Ectodermal cell (in vitro differentiated cells): ENCODE measurements around the gene SNCG.
"Not testable (repeated sequence)": the region's sequence is repeated elsewhere in the genome, so short reads cannot be mapped to it uniquely, and the experiment has no call there.

ENCODE experiments used
- H3K27ac ChIP-seq: 2 replicates; pipeline ENCODE4 v1.7.0; 2013; ENCODE audit warnings: mild to moderate bottlenecking, low read depth, low read length; ENCODE audit not compliant: insufficient read depth, poor library complexity, severe bottlenecking
- H3K27me3 ChIP-seq: 2 replicates; pipeline ENCODE4 v1.7.0; 2013; ENCODE audit warnings: mild to moderate bottlenecking, low read length; ENCODE audit not compliant: insufficient read depth, control insufficient read depth, poor library complexity, severe bottlenecking
- H3K36me3 ChIP-seq: one replicate; pipeline ENCODE4 v1.7.0; 2013; ENCODE audit warnings: low read length; ENCODE audit not compliant: control insufficient read depth, insufficient read depth
- H3K4me1 ChIP-seq: one replicate; pipeline ENCODE4 v1.7.0; 2013; ENCODE audit warnings: low read length; ENCODE audit not compliant: control insufficient read depth, insufficient read depth
- H3K4me3 ChIP-seq: 2 replicates; pipeline ENCODE4 v1.7.0; 2013; ENCODE audit warnings: low read depth, low read length, control low read depth; ENCODE audit not compliant: insufficient read depth
- H3K9me3 ChIP-seq: 2 replicates; pipeline ENCODE4 v1.7.0; 2013; ENCODE audit warnings: mild to moderate bottlenecking, low read length, moderate library complexity; ENCODE audit not compliant: control insufficient read depth
- WGBS, 2 experiments: methylation state at CpG; one replicate each; pipeline ENCODE4 v1.1.7; 2013; ENCODE audit warnings: missing lambda C conversion rate in 2 of 2; 5-methylcytosine and 5-hydroxymethylcytosine counted together

The SNCG gene

DNA sequence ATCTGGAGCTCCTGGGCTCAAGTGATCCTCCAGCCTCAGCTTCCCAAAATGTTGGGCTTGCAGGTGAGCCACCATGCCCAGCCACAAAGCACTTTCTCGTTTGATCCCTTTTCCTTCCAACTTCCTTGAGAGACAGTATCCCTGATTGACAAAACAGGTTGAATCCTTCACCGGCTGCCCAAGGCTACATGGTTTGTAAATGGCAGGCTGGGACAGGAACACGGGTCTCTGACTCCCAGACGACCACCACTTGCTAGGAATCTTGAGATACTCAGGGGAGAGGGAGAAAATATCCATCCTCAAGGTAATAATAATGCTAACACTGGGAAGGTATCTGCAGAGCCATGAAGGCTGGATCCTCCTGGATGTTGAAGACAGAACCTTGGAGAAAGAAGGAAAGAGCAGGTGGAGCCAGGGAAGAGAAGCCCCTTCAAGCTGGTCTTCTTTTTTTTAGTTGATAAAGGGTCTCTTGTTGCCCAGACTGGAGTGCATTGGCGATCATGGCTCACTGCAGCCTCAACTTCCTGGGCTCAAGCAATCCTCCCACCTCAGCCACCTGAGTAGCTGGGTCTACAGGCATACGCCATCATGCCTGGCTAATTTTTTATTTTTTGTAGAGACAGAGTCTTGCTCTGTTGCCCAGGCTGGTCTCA, 20.8 kb upstream of the SNCG start:
- no peaks in the 10 kb centered on the region for H3K27me3 ChIP-seq
- no peaks in the 10 kb centered on the region for H3K36me3 ChIP-seq
- H3K4me3 ChIP-seq: no peak overlapping the region
- H3K9me3 ChIP-seq: no peaks in the 10 kb centered on the region
- H3K27ac ChIP-seq: no peak overlapping the region
- WGBS, 2 experiments: 84% methylated on average over 6 of the region's 6 CpGs
- no peaks in the 10 kb centered on the region for H3K4me1 ChIP-seq

GRCh38 chr10:86938260-86938659, 20.1 kb upstream of the SNCG start:
- no peaks in the 10 kb centered on the region for H3K9me3 ChIP-seq
- H3K36me3 ChIP-seq: no peaks in the 10 kb centered on the region
- no peak overlapping the region for H3K27ac ChIP-seq
- no peaks in the 10 kb centered on the region for H3K27me3 ChIP-seq
- no peaks in the 10 kb centered on the region for H3K4me1 ChIP-seq
- 92 to 95% methylated on average over 2 of the region's 2 CpGs for WGBS, 2 experiments
- no peak overlapping the region for H3K4me3 ChIP-seq

DNA sequence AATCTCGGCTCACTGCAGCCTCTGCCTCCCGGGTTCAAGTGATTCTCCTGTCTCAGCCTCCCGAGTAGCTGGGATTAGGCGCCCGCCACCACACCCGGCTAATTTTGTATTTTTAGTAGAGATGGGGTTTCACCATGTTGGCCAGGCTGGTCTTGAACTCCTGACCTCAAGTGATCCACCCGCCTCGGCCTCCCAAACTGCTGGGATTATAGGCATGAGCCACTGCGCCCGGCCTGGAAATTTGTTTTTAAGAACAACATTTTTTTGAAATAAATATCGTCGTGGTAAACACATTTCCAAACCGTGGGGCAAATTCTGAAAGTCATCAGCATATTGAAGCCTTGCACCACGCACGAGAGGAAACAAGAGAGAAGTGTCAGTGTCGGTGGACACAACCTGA, 18.3 kb upstream of the SNCG start:
- not testable (repeated sequence) for H3K4me3 ChIP-seq, H3K27ac ChIP-seq, H3K4me1 ChIP-seq, H3K36me3 ChIP-seq, H3K27me3 ChIP-seq, H3K9me3 ChIP-seq
- 90 to 97% methylated on average over 16 of the region's 16 CpGs for WGBS, 2 experiments

DNA sequence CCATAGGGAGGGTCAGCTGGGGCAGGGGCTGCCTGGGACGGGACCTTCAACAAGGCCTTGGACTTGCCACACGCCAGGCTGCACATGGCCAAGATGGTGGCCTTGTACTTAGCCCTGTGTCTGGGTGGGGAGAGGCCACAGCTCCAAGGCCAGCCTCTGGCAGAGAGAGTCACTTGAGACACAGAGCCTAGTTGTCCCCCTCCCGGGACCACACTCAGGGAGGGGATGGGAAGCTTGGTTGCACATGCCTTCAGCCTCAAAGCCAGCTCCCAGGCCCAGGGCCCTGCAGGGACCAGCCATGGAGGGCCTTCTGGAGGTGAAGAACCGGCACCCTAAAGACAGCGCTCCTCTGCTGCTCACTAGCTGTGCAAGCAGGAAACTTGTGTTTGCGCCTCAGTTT, 17.7 kb upstream of the SNCG start:
- H3K4me3 ChIP-seq: no peak overlapping the region
- peaks cover 3% of the 10 kb centered on the region for H3K4me1 ChIP-seq
- WGBS, 2 experiments: 80 to 81% methylated on average over 6 of the region's 6 CpGs
- no peaks in the 10 kb centered on the region for H3K9me3 ChIP-seq
- no peaks in the 10 kb centered on the region for H3K27me3 ChIP-seq
- no peak overlapping the region for H3K27ac ChIP-seq
- no peaks in the 10 kb centered on the region for H3K36me3 ChIP-seq

DNA sequence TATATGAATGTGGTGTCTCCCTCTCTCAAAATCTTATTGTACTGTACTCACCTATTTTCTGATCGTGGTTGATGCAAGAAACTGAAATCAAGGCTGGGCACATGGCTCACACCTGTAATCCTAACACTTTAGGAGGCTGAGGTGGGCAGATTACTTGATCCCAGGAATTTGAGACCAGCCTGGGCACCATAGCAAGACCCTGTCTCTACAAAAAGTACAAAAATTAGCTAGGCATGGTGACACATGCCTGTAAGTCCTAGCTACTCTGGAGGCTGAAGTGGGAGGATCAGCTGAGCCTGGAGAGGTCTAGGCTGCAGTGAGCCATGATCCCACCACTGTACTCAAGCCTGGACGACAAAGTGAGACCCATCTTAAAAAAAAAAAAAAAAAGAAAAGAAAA, 17.0 kb upstream of the SNCG start:
- H3K27ac ChIP-seq: no peak overlapping the region
- H3K27me3 ChIP-seq: no peaks in the 10 kb centered on the region
- no peaks in the 10 kb centered on the region for H3K36me3 ChIP-seq
- H3K9me3 ChIP-seq: no peaks in the 10 kb centered on the region
- H3K4me1 ChIP-seq: peaks cover 4% of the 10 kb centered on the region
- no peak overlapping the region for H3K4me3 ChIP-seq
- 86 to 92% methylated on average over 1 to 2 of the region's 2 CpGs for WGBS, 2 experiments

DNA sequence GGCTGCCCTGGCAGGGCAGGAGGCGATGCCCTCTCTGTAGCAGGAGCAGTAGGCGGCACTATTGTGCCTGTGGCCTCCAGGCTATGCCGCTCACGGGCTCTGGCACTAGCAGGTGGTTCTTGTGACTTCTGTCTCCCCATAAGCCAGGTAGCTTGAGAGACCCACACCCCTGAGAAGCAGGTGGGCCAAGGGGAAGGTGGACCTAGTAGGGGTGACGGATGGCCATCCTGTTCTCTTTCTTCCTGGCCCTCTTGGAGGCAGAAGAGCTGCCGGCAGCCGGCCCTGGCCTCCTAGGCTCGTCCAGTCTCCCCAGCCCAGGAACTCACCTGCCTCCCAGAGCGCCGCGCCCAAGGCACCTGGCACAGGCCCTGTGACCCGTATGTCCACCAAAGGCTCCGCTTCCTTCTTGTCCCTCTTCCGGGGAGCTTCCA, 16.4 kb upstream of the SNCG start:
- Histone ChIP-seq H3K4me1 (peaks cover 4% of the 10 kb centered on the region), H3K27me3 (no peaks in the 10 kb centered on the region), H3K36me3 (no peaks in the 10 kb centered on the region), H3K4me3 (no peak overlapping the region), H3K9me3 (no peaks in the 10 kb centered on the region), H3K27ac (no peak overlapping the region)
- 94 to 95% methylated on average over 14 of the region's 14 CpGs for WGBS, 2 experiments

- 95 to 96% methylated on average over 94 of the region's 94 CpGs for WGBS, 2 experiments
- Histone ChIP-seq H3K4me3 (no peak overlapping the region), H3K9me3 (no peaks in the 10 kb centered on the region), H3K36me3 (no peaks in the 10 kb centered on the region), H3K27ac (no peak overlapping the region), H3K4me1 (peaks cover 4% of the 10 kb centered on the region), H3K27me3 (no peaks in the 10 kb centered on the region)
These were observed 15.7 kb upstream of the SNCG start for GRCh38 chr10:86942441-86943315.

DNA sequence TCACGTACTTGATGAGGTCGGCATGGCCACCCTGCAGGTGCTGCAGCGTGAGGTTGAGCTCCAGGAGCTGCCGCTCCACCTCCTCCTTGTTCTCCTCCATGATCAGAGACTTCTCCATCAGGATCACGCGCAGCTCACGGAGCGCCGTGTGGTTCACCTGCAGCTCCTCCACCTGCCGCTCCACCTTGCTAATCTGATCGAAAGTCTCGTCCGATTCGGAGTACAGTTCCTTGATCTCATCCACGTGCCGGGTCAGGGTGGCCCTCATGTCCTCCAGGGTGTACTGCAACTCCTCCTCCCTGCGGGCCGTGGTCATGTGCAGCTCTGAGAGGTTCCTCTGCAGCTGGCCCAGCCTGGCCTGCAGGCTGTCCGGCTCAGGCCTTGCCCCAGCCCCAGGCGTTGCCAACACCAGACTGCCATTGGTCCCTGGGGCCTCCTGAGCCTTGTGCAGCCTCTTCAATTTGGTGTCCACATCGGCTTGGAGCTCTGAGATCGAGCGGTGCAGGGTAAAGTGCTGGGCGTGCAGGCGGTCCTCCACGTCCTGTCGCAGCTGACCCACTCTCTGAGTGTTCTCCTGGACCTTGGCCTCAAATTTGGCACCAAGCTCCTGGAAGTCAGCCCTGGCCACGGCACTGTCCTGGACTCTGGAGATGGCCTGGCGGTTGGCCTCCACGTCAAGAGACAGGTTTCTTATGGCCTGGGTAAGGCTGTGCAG, 14.9 kb upstream of the SNCG start:
- Histone ChIP-seq H3K27me3 (no peaks in the 10 kb centered on the region), H3K9me3 (no peaks in the 10 kb centered on the region), H3K36me3 (no peaks in the 10 kb centered on the region), H3K27ac (no peak overlapping the region), H3K4me1 (peaks cover 4% of the 10 kb centered on the region), H3K4me3 (no peak overlapping the region)
- WGBS, 2 experiments: 95 to 96% methylated on average over 30 of the region's 30 CpGs

DNA sequence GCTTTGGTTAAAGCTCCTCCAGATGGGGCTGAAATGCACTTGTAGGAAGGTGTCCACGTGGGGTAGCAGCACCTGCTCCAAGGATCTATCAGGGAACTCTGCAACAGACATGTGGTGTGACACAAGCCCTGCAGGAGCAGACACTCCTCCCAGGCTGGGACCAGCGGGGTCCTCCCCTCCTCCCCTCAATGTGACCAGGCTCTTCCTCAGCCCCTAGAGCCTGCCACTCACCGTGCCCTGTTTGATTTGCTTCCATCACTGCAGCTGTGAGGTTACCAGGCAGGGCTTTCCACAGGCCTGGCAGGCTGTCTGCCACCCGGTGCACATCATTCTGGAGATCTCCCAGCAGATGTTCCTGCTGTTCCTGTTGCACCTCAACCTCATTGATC, 14.4 kb upstream of the SNCG start:
- H3K27ac ChIP-seq: no peak overlapping the region
- 88% methylated on average over 4 of the region's 4 CpGs for WGBS, 2 experiments
- peaks cover 4% of the 10 kb centered on the region for H3K4me1 ChIP-seq
- no peaks in the 10 kb centered on the region for H3K9me3 ChIP-seq
- no peaks in the 10 kb centered on the region for H3K36me3 ChIP-seq
- no peaks in the 10 kb centered on the region for H3K27me3 ChIP-seq
- no peak overlapping the region for H3K4me3 ChIP-seq

DNA sequence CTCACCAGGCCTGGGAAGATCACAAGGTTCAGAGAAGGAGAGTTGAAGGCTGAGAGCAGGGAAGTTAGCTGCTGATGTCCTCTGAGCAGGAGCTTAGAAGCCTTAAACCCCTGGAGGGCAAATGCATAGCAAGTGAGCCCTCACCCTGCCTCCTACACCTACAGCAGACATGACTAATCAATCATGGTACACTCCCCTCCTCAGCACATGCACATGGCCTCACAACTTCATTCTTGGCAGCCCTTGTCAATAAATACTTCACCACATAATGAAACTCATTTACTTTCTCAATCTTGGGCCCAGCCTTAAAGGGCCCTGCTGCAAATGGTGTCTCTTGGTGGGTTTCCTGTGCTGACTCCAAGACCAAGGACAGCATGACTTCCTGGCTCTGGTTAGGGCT, 13.9 kb upstream of the SNCG start:
- Histone ChIP-seq H3K4me1 (peaks cover 4% of the 10 kb centered on the region), H3K9me3 (no peaks in the 10 kb centered on the region), H3K27me3 (no peaks in the 10 kb centered on the region), H3K36me3 (no peaks in the 10 kb centered on the region), H3K27ac (no peak overlapping the region), H3K4me3 (no peak overlapping the region)
